Measurements from ENCODE around the gene PTGR3. TPM values are rescaled to one million over a fixed set of nuclear protein-coding genes. Genes with fewer than 3 reads are reported as not detected.

PTGR3 gene
- total RNA-seq, 4 donors from 2014 or later: 24.9 to 46.8 (median 29.6) TPM

- H3K27ac ChIP-seq: no peak overlapping the region
- no peaks in the 10 kb centered on the region for H3K27me3 ChIP-seq
- TF ChIP-seq POLR2AphosphoS5 (IDR thresholded peaks at IDR 0.05) (no peak), POLR2A (IDR thresholded peaks at IDR 0.05) (no peak), EP300 (IDR thresholded peaks at IDR 0.05) (no peak)
- TF ChIP-seq, protein P1, sequence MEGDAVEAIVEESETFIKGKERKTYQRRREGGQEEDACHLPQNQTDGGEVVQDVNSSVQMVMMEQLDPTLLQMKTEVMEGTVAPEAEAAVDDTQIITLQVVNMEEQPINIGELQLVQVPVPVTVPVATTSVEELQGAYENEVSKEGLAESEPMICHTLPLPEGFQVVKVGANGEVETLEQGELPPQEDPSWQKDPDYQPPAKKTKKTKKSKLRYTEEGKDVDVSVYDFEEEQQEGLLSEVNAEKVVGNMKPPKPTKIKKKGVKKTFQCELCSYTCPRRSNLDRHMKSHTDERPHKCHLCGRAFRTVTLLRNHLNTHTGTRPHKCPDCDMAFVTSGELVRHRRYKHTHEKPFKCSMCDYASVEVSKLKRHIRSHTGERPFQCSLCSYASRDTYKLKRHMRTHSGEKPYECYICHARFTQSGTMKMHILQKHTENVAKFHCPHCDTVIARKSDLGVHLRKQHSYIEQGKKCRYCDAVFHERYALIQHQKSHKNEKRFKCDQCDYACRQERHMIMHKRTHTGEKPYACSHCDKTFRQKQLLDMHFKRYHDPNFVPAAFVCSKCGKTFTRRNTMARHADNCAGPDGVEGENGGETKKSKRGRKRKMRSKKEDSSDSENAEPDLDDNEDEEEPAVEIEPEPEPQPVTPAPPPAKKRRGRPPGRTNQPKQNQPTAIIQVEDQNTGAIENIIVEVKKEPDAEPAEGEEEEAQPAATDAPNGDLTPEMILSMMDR (IDR thresholded peaks at IDR 0.05): no peak
- 90 to 100% methylated on average over 2 of the region's 13 CpGs for WGBS, 2 donors (ENCODE audit: low coverage in 1 of 2)
- H3K4me3 ChIP-seq: no peak overlapping the region
- H3K9me3 ChIP-seq: no peaks in the 10 kb centered on the region
- peaks cover 0 to 6% of the 10 kb centered on the region in 2 donors for H3K36me3 ChIP-seq
- peaks cover 0 to 41% (median 4%) of the 10 kb centered on the region in 3 donors for H3K4me1 ChIP-seq
- no peak for ATAC-seq
Measured at GRCh38 chr18:75235896-75236295, 27.0 kb upstream of the PTGR3 start.

- Histone ChIP-seq H3K9me3 (no peaks in the 10 kb centered on the region), H3K4me1 (peaks cover 0 to 46% (median 4%) of the 10 kb centered on the region in 3 donors), H3K27me3 (no peaks in the 10 kb centered on the region), H3K36me3 (peaks cover 0 to 6% of the 10 kb centered on the region in 2 donors), H3K4me3 (no peak overlapping the region), H3K27ac (no peak overlapping the region)
- ATAC-seq: no peak
- WGBS, 2 donors (ENCODE audit: low coverage in 1 of 2): 90 to 94% methylated on average over 5 to 12 of the region's 12 CpGs
- TF ChIP-seq, protein P1 (IDR thresholded peaks at IDR 0.05): no peak
- TF ChIP-seq POLR2AphosphoS5 (IDR thresholded peaks at IDR 0.05) (no peak), POLR2A (IDR thresholded peaks at IDR 0.05) (no peak), EP300 (IDR thresholded peaks at IDR 0.05) (no peak)
Measured at GRCh38 chr18:75234901-75235300, 26.0 kb upstream of the PTGR3 start.

GRCh38 chr18:75231053-75231406 is 22.1 kb upstream of the PTGR3 start:
- WGBS, 2 donors (ENCODE audit: low coverage in 1 of 2): 90% methylated on average over 2 of the region's 5 CpGs; no CpG with 5 or more reads in 1 of the 2 donors
- Histone ChIP-seq H3K4me3 (no peak overlapping the region), H3K36me3 (peaks cover 0 to 4% of the 10 kb centered on the region in 2 donors), H3K27me3 (no peaks in the 10 kb centered on the region), H3K4me1 (peaks cover 0 to 66% (median 21%) of the 10 kb centered on the region in 3 donors), H3K27ac (peak overlapping the region in 3 of 4 donors; percentile 18 to 46 (median 31)), H3K9me3 (no peaks in the 10 kb centered on the region)
- TF ChIP-seq EP300 (IDR thresholded peaks at IDR 0.05) (no peak), POLR2AphosphoS5 (IDR thresholded peaks at IDR 0.05) (no peak), POLR2A (IDR thresholded peaks at IDR 0.05) (no peak)
- TF ChIP-seq, protein P1 (IDR thresholded peaks at IDR 0.05): no peak
- no peak for ATAC-seq

- Histone ChIP-seq H3K4me3 (no peak overlapping the region), H3K4me1 (peaks cover 0 to 71% (median 21%) of the 10 kb centered on the region in 3 donors), H3K27me3 (no peaks in the 10 kb centered on the region), H3K9me3 (no peaks in the 10 kb centered on the region), H3K27ac (peak overlapping the region in 3 of 4 donors; percentile 18 to 46 (median 31)), H3K36me3 (no peaks in the 10 kb centered on the region)
- WGBS, 2 donors (ENCODE audit: low coverage in 1 of 2): 59 to 82% methylated on average over 3 to 17 of the region's 17 CpGs
- TF ChIP-seq, protein P1 (IDR thresholded peaks at IDR 0.05): no peak
- no peak for TF ChIP-seq EP300 (IDR thresholded peaks at IDR 0.05)
- no peak for TF ChIP-seq POLR2AphosphoS5 (IDR thresholded peaks at IDR 0.05)
- TF ChIP-seq POLR2A (IDR thresholded peaks at IDR 0.05): no peak
- no peak for ATAC-seq
Measured at GRCh38 chr18:75230163-75231052, 21.5 kb upstream of the PTGR3 start.

All from gastroesophageal sphincter (tissue), 4 donors.